Forelimb muscle (tissue), 1 donor: ENCODE data around the gene CFAP99. TPM values are rescaled to one million over a fixed set of nuclear protein-coding genes. Genes with fewer than 3 reads are reported as not detected.
"Not testable (repeated sequence)": the region's sequence is repeated elsewhere in the genome, so short reads cannot be mapped to it uniquely, and the experiment has no call there.

Source experiments
- DNase-seq: peaks from one replicate; pipeline ENCODE4 v3.0.0-alpha.2; 2013; ENCODE audit warnings: low read depth
- polyA plus RNA-seq: library from polyadenylated mRNA; unstranded; fragments of 120-200 nt; gene quantifications from one replicate; pipeline ENCODE4 v1.2.1, GENCODE V29; 2013; ENCODE audit not compliant: insufficient read length

The CFAP99 gene
- polyA plus RNA-seq, 1 donor = 0.15 TPM

DNA sequence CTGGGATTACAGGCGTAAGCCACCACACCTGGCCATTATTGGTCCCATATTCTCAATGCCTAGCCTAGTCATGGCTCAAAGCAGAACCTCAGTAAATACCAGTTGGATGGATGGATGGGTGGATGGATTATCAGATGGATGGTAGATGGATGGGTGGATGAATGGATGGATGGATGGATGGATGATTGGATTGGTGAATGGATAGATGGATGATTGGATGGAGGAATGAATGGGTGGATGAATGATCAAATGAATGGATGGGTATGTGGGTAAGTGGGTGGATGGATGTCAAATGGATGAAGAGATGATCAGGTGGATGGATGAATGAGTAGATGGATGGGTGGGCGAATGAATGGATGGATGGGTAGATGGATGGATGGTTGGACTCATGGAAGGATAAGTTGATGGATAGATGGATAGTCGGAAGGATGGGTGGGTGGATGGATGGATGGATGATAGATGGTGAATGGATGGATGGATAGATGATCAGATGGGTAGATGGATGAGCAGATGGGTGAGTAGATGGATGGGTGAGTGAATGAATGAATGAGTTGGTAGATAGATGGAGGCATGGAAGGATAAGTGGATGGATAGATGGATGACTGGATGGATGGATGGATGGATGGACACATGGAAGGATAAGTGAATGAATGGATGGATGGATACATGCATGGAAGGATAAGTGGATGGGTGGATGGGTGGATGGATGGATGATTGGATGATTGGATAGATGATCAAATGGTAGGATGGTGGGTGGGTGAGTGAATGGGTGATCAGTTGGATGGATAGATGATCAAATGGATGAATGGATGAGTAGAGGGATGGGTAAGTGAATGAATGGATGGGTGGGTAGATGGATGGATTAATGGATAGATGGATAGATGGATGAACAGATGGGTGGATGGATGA, 28.2 kb downstream of the CFAP99 start:
- no peak for DNase-seq

DNA sequence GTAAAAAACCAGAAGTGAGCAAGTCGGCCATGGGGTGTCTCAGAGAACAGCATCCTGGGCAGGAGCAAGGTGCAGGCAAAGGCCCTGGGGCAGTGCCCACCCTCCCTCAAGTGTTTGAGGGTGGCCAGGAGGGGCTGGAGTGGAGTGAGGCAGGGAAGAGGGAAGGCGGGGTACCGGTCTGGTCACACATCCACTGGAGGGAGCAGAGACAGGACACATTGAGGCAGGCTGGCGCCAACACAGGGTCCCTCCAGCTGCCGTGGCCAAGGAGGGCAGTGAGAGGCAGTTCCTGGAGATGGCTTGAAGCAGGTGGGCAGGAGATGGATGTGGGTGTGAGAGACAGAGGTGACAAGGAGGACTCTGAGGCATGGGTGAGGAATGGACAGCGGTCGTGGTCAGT, 29.8 kb downstream of the CFAP99 start:
- DNase-seq = no peak

DNA sequence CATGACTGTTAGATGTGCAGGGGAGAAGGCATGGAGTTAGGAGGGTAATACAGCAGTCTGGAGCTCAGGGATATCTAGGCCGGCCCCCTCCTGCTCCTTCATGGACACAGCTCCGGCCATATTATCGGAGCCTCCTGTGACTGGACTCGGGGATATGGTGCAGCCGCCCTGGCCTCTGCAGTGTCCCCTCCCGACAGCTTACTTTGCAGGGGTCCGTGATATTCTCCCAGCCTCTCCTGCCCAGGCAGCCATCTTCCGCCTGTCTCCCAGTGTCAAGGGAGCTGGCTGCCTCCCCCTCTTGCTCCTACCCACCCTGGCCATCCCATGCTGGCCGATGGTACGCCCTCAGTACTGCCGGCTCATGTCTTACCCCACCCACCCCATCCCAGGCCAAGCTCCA, 30.3 kb downstream of the CFAP99 start:
- DNase-seq = no peak

DNA sequence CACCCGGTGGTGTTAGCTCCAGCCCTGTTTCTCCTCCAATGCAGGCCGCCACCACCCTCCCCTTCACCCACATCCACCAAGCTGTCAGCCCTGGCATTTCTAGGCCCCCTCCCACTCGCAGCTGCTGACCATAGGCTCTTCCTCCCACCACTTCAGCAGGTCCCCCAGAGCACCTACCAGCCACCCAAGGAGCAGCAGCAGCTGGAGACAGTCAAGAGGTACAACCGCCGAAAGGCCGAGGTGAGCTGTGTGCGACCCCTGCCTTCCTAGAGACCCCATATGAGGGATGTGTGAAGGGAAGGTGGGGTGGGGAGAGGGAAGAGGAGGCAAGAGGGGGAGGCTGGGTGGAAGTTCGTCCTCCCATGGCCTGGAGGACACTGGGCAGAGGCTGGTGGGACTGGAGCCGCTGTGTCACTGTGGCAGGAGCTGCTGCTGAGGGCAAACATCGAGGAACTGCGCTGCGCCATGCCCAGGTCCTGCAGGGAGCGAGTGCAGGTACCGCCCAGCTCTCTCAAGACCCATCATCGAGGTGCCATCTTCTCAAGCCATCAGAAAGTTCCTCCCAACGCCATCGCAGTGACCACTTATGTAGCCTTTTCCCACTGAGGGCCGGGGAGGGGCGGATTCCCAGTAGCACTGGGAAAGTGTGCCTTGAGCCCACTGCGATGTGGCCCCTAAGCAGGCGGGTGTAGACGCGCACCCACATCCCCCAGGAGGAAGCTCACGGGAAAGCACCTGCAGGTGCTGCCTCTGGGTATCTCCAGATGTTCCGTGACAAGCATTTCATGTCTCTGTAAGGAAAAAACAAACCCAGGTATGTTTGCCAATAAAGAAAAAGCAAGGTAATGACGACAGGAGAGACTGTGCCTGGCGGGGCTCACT, 31.0 kb downstream of the CFAP99 start:
- no peak for DNase-seq

DNA sequence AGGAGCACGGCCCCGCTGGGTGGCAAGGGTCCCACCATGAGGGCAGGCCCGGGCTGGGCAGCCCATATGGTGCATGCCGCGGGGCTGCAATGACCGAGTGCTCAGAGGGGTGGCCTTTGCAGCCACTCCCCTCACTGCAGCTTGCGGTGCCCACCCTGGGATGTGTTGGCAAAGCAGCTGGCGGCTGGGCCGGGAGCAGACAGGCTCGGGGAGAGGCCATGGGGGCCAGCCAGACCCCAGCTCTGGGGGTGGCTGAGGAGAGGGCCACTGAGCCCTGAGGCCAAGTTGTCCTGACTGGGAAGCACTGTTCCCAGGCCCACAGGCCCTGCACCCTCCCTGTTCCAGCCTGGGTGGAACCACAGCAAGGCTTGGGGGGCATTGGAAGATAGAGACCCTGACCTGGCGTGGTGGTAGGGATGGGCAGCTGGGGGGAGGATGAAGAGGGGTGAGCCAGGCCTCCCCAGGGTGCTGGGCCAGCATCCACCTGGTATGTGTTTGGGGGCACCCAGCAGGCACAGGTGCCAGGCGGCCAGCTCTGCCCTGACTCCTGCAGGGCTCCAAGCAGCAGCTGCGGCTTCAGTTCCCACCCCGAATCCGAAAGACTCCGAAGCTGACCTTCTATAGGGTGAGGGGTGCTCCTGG, 31.8 kb downstream of the CFAP99 start:
- DNase-seq = no peak

DNA sequence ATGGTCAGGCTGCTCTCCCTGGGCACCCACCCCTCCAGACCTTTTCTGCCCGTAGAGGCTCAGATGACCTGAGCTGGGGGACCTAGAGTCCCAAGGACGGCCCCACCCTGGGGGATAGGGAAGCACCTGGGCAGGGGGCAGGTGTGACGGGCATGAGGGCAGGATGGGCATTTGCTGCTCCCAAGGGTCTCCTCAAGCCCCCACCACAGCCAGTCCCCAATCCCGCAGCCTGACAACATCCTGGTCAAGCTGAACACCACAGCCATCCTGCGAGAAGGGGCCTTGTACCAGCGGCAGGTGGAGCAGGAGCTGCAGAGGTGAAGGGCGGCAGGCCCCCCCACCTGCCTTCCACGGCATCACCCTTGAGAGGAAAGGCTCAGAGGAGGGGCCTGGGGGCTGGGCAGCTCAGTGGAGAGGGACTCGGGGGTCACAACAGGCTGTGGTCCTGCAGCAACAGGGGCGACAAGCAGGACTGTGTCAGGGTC, 32.3 kb downstream of the CFAP99 start:
- DNase-seq = no peak

DNA sequence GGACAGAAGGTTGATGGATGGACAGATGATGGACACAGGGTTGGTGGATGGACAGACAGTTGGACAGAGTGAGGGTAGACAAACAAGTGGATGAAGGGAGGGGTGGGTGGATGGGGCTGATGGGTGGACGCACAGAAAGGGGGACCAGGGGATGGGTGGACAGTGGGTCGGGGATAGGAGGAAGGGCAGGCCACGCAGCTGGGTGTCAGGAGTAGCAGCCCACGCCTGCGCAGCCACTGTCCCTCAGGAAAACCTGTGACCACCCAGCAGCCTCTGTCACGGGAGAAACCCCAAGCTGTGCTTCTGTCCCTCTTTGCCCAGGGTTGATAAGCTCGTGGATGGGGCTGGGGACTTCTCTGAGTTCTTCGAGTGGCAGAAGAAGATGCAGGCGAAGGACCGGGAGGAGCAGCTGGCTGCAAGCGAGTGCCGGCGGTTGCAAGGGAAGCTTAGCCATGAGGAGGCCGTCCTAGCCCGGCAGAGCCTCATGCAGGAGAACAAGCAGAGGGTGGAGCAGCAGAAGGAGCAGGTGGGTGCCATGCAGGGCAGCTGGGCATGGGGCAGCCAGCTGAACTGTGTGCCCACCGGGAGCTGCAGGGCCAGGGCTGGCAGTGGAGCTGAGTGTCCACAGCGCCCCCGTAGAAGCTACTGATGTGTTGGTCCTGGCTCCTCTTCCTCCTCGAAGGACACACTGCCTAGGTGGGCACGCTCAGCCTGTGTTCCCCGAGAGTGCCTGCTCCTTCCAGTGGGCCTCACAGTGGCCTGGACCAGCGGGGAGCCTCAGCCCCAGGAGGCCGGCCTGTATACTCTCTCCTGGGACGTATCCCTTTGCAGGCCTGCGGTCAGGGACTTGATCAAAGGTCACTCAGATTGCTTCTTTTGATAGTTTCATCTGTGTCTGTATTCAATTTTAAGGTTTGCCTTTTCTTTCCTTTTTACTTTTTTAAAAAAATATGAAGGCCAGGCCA, 33.3 kb downstream of the CFAP99 start:
- DNase-seq = no peak

DNA sequence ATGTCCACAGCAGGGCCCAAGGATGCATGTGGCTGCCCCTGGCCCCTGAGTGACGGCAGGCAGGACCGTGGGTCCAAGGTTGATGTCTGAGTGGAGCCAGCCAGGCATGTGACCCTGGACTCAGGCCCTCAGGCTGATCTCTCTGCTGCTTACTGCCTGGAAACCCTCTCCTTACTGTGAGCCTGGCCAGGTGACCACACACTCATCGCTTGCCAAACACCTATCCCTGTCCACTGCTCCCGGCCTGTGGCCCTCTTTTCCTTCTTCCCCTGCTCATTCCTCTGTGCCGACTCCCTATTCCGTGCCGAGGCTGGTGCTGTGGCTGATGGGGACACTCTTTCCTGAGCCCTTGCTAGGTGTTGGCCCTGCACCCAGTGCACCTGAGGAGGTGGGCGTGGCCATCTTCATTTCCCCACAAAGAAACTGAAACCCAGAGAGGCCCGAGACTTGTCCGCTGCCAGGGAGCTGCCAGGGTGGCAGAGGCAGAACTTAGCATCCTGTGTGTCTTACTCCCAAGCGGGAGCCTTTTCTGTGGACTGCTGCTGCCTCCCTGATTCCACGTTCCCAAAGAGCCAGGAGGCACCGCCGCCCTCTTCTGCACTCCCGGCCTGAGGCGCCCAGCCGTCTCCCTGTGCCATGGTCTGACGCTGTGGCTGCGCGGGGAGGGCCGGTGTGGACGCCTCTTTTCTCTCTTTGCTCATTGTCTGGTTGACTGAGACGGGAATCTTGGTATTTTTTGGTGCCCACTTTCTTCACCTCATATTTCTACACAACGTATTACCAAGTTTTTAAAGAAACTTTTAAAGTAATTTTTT, 38.9 kb downstream of the CFAP99 start:
- no peak for DNase-seq

DNA sequence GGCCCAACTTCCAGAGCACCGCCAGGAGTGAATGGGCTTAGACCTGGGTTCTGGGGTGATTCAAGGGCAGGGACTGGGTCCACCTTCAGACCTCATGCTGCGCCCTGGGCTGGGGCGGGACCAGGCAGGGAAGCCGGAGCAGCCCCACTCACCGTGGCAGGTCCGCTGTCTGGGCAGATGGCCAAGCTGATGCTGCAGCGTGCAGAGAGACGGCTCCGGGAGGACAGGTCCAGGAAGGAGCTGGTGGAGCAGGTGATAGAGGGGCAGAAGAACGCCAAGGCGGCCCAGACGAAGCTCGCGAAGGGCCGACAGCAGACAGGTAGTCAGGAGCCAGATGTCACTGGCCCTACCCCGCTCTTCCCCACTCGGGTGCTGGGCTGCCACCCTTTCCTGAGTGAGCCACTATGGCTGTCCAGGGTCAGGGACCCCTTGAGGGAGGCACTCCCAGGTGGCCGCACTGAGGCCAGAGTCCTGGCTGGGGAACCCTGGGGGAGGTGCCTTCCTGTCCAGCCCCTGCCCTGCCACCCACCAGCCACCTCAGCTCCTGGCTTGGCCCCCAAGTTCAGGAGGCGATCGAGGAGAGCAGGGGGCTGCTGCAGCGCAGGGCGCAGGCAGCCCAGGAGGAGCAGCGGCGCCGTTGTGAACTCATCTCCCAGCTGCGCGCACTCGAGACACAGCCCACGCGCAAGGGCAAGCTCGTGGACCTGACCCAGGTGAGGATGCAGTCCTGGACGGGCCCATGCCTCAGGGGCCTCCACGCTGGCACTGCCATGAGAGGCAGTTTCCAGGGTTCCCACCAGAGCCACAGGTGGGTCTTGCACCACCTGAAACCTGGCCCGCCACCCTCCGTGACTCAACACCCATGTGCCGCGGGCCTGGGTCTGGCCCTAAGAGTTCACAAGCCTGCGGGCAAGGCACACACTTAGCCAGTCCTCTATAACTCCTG, 40.1 kb downstream of the CFAP99 start:
- no peak for DNase-seq

DNA sequence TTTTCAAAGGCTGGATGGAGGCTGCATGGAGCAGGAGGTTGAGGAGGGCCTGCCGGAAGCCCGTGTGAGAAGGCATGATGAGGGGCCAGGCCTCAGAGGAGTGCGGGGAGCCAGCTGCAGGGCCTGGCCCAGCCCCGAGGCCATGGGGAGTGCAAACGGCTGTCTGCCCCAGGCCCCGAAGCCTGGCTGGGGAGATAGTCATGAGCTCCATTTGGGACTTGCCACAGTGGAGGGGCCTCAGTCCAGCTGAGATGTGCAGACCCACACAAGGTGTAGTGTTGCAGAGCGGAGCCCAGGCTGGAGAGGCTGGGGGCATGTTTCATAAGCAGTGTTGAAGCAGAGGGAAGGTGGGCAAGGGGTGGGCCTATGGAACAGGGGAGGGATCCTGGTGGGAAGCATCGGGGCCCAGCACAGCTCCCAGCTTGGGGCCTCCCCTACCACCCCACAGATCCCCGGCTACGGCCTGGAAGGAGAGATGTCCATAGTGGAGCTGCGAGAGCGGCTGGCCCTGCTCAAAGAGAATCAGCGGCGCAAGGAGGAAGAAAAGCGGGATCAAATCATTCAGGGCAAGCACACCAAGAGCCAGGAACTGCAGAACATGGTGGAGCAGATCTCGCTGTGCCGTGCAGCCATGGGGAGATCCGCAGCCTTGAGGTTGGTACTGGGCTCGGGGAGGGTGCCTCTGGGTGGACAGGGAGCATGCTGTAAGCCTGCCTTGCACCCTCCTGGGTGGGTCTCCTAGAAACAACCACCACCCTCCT, 41.0 kb downstream of the CFAP99 start:
- DNase-seq = no peak

DNA sequence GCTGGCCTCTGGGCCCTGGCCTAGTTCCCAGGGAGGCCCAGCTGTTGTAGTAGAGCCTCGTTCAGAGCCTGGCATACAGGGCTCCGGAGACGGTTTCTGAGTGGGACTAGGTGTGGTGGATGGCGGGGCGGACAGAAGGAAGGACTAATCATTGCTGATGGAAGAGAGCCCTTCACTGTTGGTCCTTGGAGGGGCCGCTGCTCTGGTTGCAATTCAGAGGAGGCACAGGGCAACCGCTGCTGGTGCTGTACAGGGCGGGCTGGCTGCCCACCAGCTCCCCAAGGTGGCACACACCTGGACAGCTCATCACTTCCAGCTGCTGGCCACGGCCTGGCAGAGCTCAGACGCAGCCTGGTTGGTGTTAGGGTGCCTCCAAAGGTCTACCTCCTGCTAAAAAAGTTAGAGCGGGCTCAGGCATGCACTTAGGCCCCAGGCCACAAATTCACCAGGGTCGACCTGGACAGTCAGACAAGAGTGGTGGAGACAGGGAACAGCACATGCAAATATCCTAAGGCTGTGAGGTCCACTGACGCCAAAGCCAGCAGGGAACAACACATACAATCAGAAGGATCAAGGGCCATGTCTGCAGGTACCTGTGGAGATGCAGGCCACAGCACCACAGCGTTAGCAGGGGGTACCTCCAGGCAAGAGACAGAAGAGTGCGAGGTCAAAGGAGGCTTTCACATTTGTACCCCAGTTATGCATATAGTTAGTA, 42.6 kb downstream of the CFAP99 start:
- no peak for DNase-seq

DNA sequence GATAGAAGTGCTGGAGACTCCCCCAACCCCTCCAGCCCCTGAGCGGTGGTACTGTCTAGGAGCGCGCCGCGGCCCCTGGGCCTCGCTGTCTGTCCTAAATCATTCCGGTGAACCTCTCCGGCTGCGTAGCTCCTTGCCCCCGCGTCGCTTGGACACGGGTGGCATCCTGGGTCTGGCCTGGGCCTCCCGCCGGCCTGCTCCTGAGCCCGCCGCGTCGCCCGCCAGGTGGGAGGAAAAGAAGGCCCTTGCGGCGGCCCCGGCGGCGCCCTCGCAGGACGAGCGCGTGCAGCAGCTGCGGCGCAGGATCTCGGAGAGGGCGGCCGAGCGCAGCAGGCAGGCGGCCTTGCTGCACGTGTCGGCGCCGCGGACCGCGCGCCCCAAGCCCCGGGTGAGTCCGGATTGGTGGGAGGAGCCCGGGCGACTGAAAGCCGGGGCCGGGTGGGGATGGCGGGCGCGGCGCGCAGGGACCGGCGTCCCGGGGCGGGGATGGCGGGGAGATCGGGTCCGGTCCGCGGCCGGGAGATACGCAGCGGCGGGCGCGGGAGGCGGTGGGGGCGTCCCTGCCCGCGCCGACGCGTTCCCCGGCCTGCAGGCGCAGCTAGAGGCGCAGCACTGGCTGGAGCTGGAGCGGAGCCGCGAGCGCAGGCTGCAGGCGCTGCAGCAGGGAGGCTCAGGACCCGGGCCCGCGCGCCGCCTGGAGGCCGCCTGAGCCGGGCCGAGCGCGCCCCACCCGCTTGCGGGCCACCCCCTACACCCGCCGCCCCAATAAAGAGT, 43.6 kb downstream of the CFAP99 start:
- peak; percentile 51 for DNase-seq

DNA sequence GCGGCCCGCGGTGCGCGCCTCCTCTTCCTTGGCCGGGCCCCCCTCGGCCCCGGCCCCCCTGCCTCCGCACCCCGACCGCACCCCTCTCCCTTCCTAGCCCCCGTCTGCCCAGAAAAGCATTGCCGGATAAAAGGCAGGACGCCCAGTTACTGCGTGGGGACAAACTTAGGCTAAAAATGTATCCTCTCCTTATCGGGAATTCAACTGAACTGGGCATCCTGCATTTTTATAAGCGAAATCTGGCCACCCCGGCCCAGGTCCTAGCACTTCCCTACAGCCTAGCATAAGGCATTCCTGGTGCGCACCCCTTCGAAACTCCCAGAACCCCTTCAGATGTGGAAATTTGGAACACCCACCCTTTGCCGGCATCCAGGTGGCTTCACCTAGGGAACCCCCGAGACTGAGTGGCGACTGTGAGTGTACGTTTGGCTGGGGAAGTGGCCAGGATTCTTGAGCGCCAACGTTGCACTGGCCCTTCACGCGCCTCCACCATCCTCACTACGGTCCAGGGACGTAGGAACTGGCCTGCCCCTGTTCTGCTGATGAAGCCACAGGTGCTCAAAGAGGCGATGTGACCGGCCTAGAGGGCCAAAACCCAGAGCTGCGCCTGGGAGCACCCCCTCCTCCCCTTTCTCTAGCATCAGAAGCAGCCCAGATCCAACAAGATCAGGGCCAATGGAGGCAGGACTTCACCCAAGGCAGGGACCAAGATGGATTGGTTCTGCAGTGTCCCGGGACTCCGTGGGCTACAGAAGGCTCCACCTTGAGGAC, 44.4 kb downstream of the CFAP99 start:
- DNase-seq = no peak

DNA sequence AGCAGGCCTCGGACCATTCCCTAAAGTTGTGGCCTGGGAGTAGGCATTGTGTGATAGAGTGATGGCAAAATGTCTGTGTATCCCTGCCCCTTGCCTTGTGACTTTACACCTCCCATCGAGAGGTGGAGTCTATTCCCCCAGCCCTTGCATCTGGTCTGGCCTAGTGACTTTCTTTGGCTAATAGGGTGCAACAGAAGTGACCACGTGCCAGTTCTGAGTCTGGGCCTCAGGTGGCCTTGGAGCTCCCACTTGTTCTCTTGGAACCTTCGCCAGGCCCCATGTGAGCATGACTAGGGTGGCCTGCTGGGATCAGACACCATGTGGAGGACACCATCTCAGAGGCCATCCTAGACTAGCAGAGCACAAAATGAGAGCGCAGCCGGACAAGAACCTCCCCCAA, 46.3 kb downstream of the CFAP99 start:
- DNase-seq = no peak

DNA sequence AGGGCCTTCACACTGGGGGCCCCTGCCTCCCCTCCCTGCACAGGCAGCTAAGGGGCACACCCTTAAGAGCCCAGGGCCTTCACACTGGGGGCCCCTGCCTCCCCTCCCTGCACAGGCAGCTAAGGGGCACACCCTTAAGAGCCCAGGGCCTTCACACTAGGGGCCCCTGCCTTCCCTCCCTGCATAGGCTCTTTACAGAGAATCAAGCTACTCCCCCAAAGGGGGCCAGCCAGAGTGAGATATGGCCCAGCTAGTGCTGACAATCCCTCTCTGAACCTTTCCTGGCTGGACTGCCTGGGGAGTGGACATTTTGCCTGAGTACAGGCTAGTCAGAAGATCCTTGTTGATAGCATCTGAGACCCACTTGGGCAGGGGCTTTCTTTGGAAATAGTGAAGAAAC, 46.8 kb downstream of the CFAP99 start:
- DNase-seq = not testable (repeated sequence)
